Measurements from ENCODE around the gene FXYD6.

Gene FXYD6

GRCh38 chr11:117835576-117835975 lies 40.9 kb downstream of the FXYD6 start:
- H3K4me3 ChIP-seq (ENCODE audit: low read depth, low read length): no peak overlapping the region
- TF ChIP-seq CTCF (conservative IDR thresholded peaks at IDR 0.05; ENCODE audit: low read depth, low read length): no peak
- DNase-seq (ENCODE audit: low read depth): no peak

GRCh38 chr11:117834838-117835443 lies 41.5 kb downstream of the FXYD6 start:
- no peak for DNase-seq (ENCODE audit: low read depth)

GRCh38 chr11:117834068-117834810 lies 42.2 kb downstream of the FXYD6 start:
- DNase-seq (ENCODE audit: low read depth): no peak
- no peak for TF ChIP-seq CTCF (conservative IDR thresholded peaks at IDR 0.05; ENCODE audit: low read depth, low read length)
- H3K4me3 ChIP-seq (ENCODE audit: low read depth, low read length): no peak overlapping the region

More at GRCh38 chr11:117834838-117835443, 41.5 kb downstream of the FXYD6 start:
- H3K4me3 ChIP-seq (ENCODE audit: low read depth, low read length): no peak overlapping the region
- no peak for TF ChIP-seq CTCF (conservative IDR thresholded peaks at IDR 0.05; ENCODE audit: low read depth, low read length)

GRCh38 chr11:117833401-117833891 lies 43.0 kb downstream of the FXYD6 start:
- no peak for TF ChIP-seq CTCF (conservative IDR thresholded peaks at IDR 0.05; ENCODE audit: low read depth, low read length)
- no peak for DNase-seq (ENCODE audit: low read depth)

GRCh38 chr11:117832511-117832910 lies 43.9 kb downstream of the FXYD6 start:
- H3K4me3 ChIP-seq (ENCODE audit: low read depth, low read length): no peak overlapping the region
- DNase-seq (ENCODE audit: low read depth): no peak
- no peak for TF ChIP-seq CTCF (conservative IDR thresholded peaks at IDR 0.05; ENCODE audit: low read depth, low read length)

More at GRCh38 chr11:117833401-117833891, 43.0 kb downstream of the FXYD6 start:
- H3K4me3 ChIP-seq (ENCODE audit: low read depth, low read length): no peak overlapping the region

- H3K4me3 ChIP-seq (ENCODE audit: low read depth, low read length): no peak overlapping the region
- no peak for DNase-seq (ENCODE audit: low read depth)
- TF ChIP-seq CTCF (conservative IDR thresholded peaks at IDR 0.05; ENCODE audit: low read depth, low read length): no peak
These were observed 44.6 kb downstream of the FXYD6 start for GRCh38 chr11:117831661-117832415.
